OCI-LY7 (cell line): ENCODE results near the gene SLC29A1. TPM values are rescaled to one million over a fixed set of nuclear protein-coding genes. Genes with fewer than 3 reads are reported as not detected.

Experiments
- BruUV-seq: library from RNA; stranded (reverse); fragments of 400-500 nt; replicated peaks from 2 replicates; lab custom pipeline; 2021; lab: Mats Ljungman, UMichigan
- CTCF ChIA-PET: fragments of 300-600 bp; sonication (Branson Sonifier 250); formaldehyde crosslinking; loops from one replicate; lab custom pipeline; 2022; ENCODE audit warnings: antibody characterized with exemption; ENCODE audit not compliant: unreplicated experiment; lab: Charles Lee
- POLR2A ChIA-PET: fragments of 300-600 bp; sonication (Branson Sonifier 250); formaldehyde crosslinking; loops from one replicate; lab custom pipeline; 2022; ENCODE audit warnings: antibody characterized with exemption; lab: Charles Lee
- DNase-seq: peaks from one replicate; pipeline ENCODE4 v3.0.0-alpha.2; 2015; ENCODE audit warnings: low spot score
- H2AFZ ChIP-seq: fragments of 200-600 bp; sonication (generic), shearing (Covaris generic); 2 replicates; pipeline ENCODE4 v1.6.1; 2014; ENCODE audit warnings: mild to moderate bottlenecking, antibody characterized with exemption, low read length, moderate library complexity
- H3K27ac ChIP-seq: fragments of 200-600 bp; sonication (generic); 2 replicates; pipeline ENCODE4 v1.5.1; 2014; ENCODE audit warnings: mixed run types, low read depth, mild to moderate bottlenecking, moderate library complexity, low read length, inconsistent platforms; ENCODE audit not compliant: poor library complexity, severe bottlenecking
- H3K36me3 ChIP-seq: fragments of 200-600 bp; sonication (generic); 2 replicates; pipeline ENCODE4 v1.6.1; 2014; ENCODE audit warnings: mild to moderate bottlenecking, antibody characterized with exemption, low read length, moderate library complexity, mixed read lengths; ENCODE audit not compliant: insufficient read depth
- H3K4me1 ChIP-seq: fragments of 200-600 bp; sonication (generic); 2 replicates; pipeline ENCODE4 v1.5.1; 2014; ENCODE audit warnings: mild to moderate bottlenecking, low read length; ENCODE audit not compliant: insufficient read depth, poor library complexity, severe bottlenecking
- H3K4me2 ChIP-seq: fragments of 200-600 bp; sonication (generic); 2 replicates; pipeline ENCODE4 v1.6.1; 2014; ENCODE audit warnings: mild to moderate bottlenecking, low read length
- H3K4me3 ChIP-seq: fragments of 200-600 bp; sonication (generic); 2 replicates; pipeline ENCODE4 v1.5.1; 2014; ENCODE audit warnings: mild to moderate bottlenecking, low read depth, low read length; ENCODE audit not compliant: poor library complexity, severe bottlenecking
- H3K79me2 ChIP-seq: fragments of 200-600 bp; sonication (generic); 2 replicates; pipeline ENCODE4 v1.6.1; 2016; ENCODE audit warnings: low read depth, mild to moderate bottlenecking, low read length, moderate library complexity, mixed read lengths; ENCODE audit not compliant: insufficient read depth
- H3K9me2 ChIP-seq: fragments of 200-600 bp; sonication (generic); 2 replicates; pipeline ENCODE4 v1.6.1; 2016; ENCODE audit warnings: mild to moderate bottlenecking, low read length, mixed read lengths; ENCODE audit not compliant: insufficient read depth
- H3K9me3 ChIP-seq: fragments of 200-600 bp; sonication (generic); 2 replicates; pipeline ENCODE4 v1.6.1; 2014; ENCODE audit warnings: mild to moderate bottlenecking, mixed run types, low read length, mixed read lengths
- H4K20me1 ChIP-seq: fragments of 200-600 bp; sonication (generic); 2 replicates; pipeline ENCODE4 v1.6.1; 2014; ENCODE audit warnings: mild to moderate bottlenecking, antibody characterized with exemption, low read length, moderate library complexity, mixed read lengths; ENCODE audit not compliant: insufficient read depth
- EZH2phosphoT487 ChIP-seq: fragments of 200-600 bp; sonication (generic); IDR thresholded peaks from 2 replicates; pipeline ENCODE4 v1.6.1; 2018; ENCODE audit warnings: low read depth, borderline replicate concordance, mild to moderate bottlenecking, mixed run types, antibody characterized with exemption, low read length, moderate library complexity, mixed read lengths
- intact Hi-C: fragments of 100-400 bp; cut with micrococcal nuclease; formaldehyde crosslinking; loops from one replicate; pipeline ENCODE4 v1.10.0; 2022; ENCODE audit not compliant: unreplicated experiment
- total RNA-seq, 2 experiments: library from RNA; depleted of rRNA in 1 of 2; stranded (reverse); fragments of >200 nt in 1 of 2; shearing (Covaris generic) in 1 of 2; gene quantifications; 2 replicates each; pipeline ENCODE4 v1.2.3, GENCODE V29; 2014 to 2022
- TF ChIP-seq, protein P1 (sequence below): fragments of 200-600 bp; sonication (generic); conservative IDR thresholded peaks from 2 replicates; pipeline ENCODE4 v1.5.1; 2014; ENCODE audit warnings: mild to moderate bottlenecking, antibody characterized with exemption, low read length, moderate library complexity, mixed read lengths

Gene SLC29A1
- total RNA-seq, 2 experiments from 2014 or later, result 52.6 to 64.6 TPM

DNA sequence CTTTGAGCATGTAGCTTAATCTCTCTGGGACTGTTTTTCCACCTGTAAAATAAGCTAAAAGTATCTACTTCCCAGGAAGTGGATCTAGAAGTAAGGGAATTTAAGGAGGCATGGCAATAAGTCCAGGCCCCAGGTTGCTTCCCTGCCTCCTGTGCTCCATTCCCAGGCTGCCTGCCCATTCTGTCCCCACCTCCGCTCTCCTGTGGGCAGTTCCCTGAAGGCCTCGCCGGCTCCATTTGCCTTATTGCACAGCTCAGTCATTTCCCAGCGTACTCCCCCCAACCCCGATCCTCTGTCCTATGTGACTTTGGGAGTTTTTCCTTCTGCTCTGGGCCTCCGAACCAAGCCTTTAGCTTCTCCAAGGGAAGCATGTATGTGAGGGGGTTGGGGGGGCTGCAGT, 4.6 kb downstream of the SLC29A1 start:
- TF ChIP-seq EZH2phosphoT487, result no peak
- TF ChIP-seq, protein P1, sequence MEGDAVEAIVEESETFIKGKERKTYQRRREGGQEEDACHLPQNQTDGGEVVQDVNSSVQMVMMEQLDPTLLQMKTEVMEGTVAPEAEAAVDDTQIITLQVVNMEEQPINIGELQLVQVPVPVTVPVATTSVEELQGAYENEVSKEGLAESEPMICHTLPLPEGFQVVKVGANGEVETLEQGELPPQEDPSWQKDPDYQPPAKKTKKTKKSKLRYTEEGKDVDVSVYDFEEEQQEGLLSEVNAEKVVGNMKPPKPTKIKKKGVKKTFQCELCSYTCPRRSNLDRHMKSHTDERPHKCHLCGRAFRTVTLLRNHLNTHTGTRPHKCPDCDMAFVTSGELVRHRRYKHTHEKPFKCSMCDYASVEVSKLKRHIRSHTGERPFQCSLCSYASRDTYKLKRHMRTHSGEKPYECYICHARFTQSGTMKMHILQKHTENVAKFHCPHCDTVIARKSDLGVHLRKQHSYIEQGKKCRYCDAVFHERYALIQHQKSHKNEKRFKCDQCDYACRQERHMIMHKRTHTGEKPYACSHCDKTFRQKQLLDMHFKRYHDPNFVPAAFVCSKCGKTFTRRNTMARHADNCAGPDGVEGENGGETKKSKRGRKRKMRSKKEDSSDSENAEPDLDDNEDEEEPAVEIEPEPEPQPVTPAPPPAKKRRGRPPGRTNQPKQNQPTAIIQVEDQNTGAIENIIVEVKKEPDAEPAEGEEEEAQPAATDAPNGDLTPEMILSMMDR, result no peak
- CTCF ChIA-PET, result no interaction called here
- H3K79me2 ChIP-seq, result peaks cover 27% of the 10 kb centered on the region
- peaks cover 31% of the 10 kb centered on the region for H3K4me1 ChIP-seq
- no peaks in the 10 kb centered on the region for H3K9me3 ChIP-seq
- H3K4me2 ChIP-seq, result no peak overlapping the region
- intact Hi-C loops, result loop anchor here (10.0 kb wide), 2 partner anchors 453 to 523 kb away; partner anchors contain the start of gene VEGFA
- POLR2A ChIA-PET, result interaction anchor here (0.8 to 1.1 kb wide), 3 partner anchors 9 to 19 kb away, joined by 3 to 5 read pairs (median 3); partner anchors contain the start of gene HSP90AB1
- no peak for DNase-seq
- H3K27ac ChIP-seq, result no peak overlapping the region
- peaks cover 55% of the 10 kb centered on the region for H3K36me3 ChIP-seq
- H4K20me1 ChIP-seq, result peaks cover 10% of the 10 kb centered on the region
- H3K9me2 ChIP-seq, result no peaks in the 10 kb centered on the region
- no TSS peak for BruUV-seq
- no peak overlapping the region for H3K4me3 ChIP-seq
- H2AFZ ChIP-seq, result no peak overlapping the region

DNA sequence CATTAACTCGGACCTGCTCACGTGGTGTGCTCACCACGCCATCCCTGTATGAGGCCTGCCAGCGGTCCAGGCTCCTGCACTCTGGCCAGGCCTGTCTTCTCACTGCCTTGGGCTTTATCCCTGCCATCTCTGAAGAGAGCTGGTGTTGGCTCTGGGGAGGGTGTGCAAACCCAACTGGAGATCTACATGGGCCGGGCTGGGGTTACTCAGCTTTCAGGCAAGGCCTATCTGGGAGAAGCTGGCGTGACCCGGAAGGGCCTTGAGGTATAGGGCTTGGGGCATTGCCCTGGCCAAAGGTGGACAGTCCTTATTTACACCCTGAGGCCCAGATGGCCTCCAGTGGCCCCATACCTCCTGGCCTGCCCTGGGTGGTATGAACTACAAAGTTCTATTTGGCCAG, 5.0 kb downstream of the SLC29A1 start:
- DNase-seq, result no peak
- peaks cover 10% of the 10 kb centered on the region for H4K20me1 ChIP-seq
- TF ChIP-seq, protein P1, result no peak
- no peak for TF ChIP-seq EZH2phosphoT487
- no peak overlapping the region for H3K4me2 ChIP-seq
- intact Hi-C loops, result loop anchor here (10.0 kb wide), 2 partner anchors 454 to 524 kb away; partner anchors contain the start of gene VEGFA
- no TSS peak for BruUV-seq
- ChIA-PET CTCF (no interaction called here), POLR2A (interaction anchor here (0.9 to 1.1 kb wide), 2 partner anchors 10 to 14 kb away, joined by 3 to 5 read pairs; no protein-coding TSS in a partner anchor)
- no peak overlapping the region for H3K27ac ChIP-seq
- H3K9me3 ChIP-seq, result no peaks in the 10 kb centered on the region
- peaks cover 33% of the 10 kb centered on the region for H3K4me1 ChIP-seq
- no peak overlapping the region for H2AFZ ChIP-seq
- peaks cover 27% of the 10 kb centered on the region for H3K79me2 ChIP-seq
- no peak overlapping the region for H3K4me3 ChIP-seq
- peaks cover 59% of the 10 kb centered on the region for H3K36me3 ChIP-seq
- no peaks in the 10 kb centered on the region for H3K9me2 ChIP-seq

DNA sequence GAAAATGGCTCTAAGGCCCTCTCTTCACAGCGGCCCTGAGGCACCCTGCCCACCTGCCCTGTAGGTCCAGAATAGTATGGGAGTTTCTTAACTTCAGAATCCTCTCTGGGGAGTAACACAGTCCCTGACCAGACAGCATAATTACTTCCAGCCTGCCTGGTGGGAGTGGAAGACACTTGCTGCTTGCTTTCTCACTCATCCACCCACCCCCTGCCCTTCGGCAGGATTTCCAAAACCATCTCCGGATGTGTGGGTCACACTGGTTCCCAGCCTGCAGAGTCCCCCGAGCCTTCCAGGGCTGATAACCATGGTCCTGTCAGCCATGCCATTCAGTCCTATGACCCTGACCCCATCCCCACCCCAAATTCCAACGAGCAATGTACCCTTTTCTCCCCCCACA, 5.4 kb downstream of the SLC29A1 start:
- no peaks in the 10 kb centered on the region for H3K9me3 ChIP-seq
- POLR2A ChIA-PET, result interaction anchor here (1.1 kb wide), 1 partner anchor 10 kb away, joined by 5 read pairs; no protein-coding TSS in a partner anchor
- H2AFZ ChIP-seq, result no peak overlapping the region
- intact Hi-C loops, result loop anchor here (10.0 kb wide), 2 partner anchors 454 to 524 kb away; partner anchors contain the start of gene VEGFA
- no peak for TF ChIP-seq EZH2phosphoT487
- TF ChIP-seq, protein P1, result no peak
- peaks cover 27% of the 10 kb centered on the region for H3K79me2 ChIP-seq
- no peak overlapping the region for H3K4me2 ChIP-seq
- H3K4me3 ChIP-seq, result no peak overlapping the region
- H4K20me1 ChIP-seq, result peaks cover 10% of the 10 kb centered on the region
- no peak for DNase-seq
- CTCF ChIA-PET, result no interaction called here
- H3K9me2 ChIP-seq, result no peaks in the 10 kb centered on the region
- BruUV-seq, result no TSS peak
- H3K36me3 ChIP-seq, result peaks cover 63% of the 10 kb centered on the region
- peaks cover 34% of the 10 kb centered on the region for H3K4me1 ChIP-seq
- H3K27ac ChIP-seq, result no peak overlapping the region
